ENCODE measurements around the gene TIMD4.
"Not testable (repeated sequence)": the region's sequence is repeated elsewhere in the genome, so short reads cannot be mapped to it uniquely, and the experiment has no call there.

TIMD4 gene

GRCh38 chr5:156934450-156935211 lies 28.4 kb downstream of the TIMD4 start:
- POLR2A ChIA-PET: no interaction called here
- CTCF ChIA-PET: interaction anchor here (0.7 kb wide), 1 partner anchor 113 kb away, joined by 3 read pairs; no protein-coding TSS in a partner anchor
- peak; percentile 10 for DNase-seq (ENCODE audit: extremely low spot score)
- TF ChIP-seq ZNF384 (IDR thresholded peaks at IDR 0.05) (no peak), HDGF (IDR thresholded peaks at IDR 0.05; ENCODE audit: borderline replicate concordance) (no peak), L3MBTL2 (conservative IDR thresholded peaks at IDR 0.05) (no peak), SP1 (IDR thresholded peaks at IDR 0.05) (no peak), PKNOX1 (IDR thresholded peaks at IDR 0.05) (no peak), CTBP1 (IDR thresholded peaks at IDR 0.05; ENCODE audit: borderline replicate concordance) (no peak), NFRKB (IDR thresholded peaks at IDR 0.05) (no peak), TARDBP (IDR thresholded peaks at IDR 0.05) (no peak), BHLHE40 (IDR thresholded peaks at IDR 0.05; ENCODE audit: borderline replicate concordance) (no peak), FOXM1 (IDR thresholded peaks at IDR 0.05; ENCODE audit: borderline replicate concordance) (no peak), FOXA1 (IDR thresholded peaks at IDR 0.05) (no peak), SUZ12 (IDR thresholded peaks at IDR 0.05) (no peak), FOXK2 (IDR thresholded peaks at IDR 0.05) (no peak), LEF1 (IDR thresholded peaks at IDR 0.05; ENCODE audit: borderline replicate concordance) (no peak), ELF4 (IDR thresholded peaks at IDR 0.05) (no peak), ARNT (IDR thresholded peaks at IDR 0.05) (no peak)

- no peak for DNase-seq (ENCODE audit: extremely low spot score)
- POLR2A ChIA-PET: no interaction called here
- TF ChIP-seq HDGF (IDR thresholded peaks at IDR 0.05; ENCODE audit: borderline replicate concordance): no peak
- no peak for TF ChIP-seq BHLHE40 (IDR thresholded peaks at IDR 0.05; ENCODE audit: borderline replicate concordance)
- TF ChIP-seq FOXM1 (IDR thresholded peaks at IDR 0.05; ENCODE audit: borderline replicate concordance): no peak
- no peak for TF ChIP-seq SP1 (IDR thresholded peaks at IDR 0.05)
- no peak for TF ChIP-seq ARNT (IDR thresholded peaks at IDR 0.05)
- no peak for TF ChIP-seq L3MBTL2 (conservative IDR thresholded peaks at IDR 0.05)
- TF ChIP-seq FOXA1 (IDR thresholded peaks at IDR 0.05): no peak
- no peak for TF ChIP-seq ELF4 (IDR thresholded peaks at IDR 0.05)
- TF ChIP-seq FOXK2 (IDR thresholded peaks at IDR 0.05): no peak
- no peak for TF ChIP-seq PKNOX1 (IDR thresholded peaks at IDR 0.05)
- TF ChIP-seq ZNF384 (IDR thresholded peaks at IDR 0.05): no peak
- no peak for TF ChIP-seq TARDBP (IDR thresholded peaks at IDR 0.05)
- TF ChIP-seq SUZ12 (IDR thresholded peaks at IDR 0.05): no peak
- TF ChIP-seq LEF1 (IDR thresholded peaks at IDR 0.05; ENCODE audit: borderline replicate concordance): no peak
- CTCF ChIA-PET: interaction anchor here (0.7 kb wide), 1 partner anchor 200 kb away, joined by 4 read pairs; no protein-coding TSS in a partner anchor
Observed at GRCh38 chr5:156929366-156929948, 33.6 kb downstream of the TIMD4 start.

- CTCF ChIA-PET: no interaction called here
Observed at GRCh38 chr5:156927545-156927944, 35.5 kb downstream of the TIMD4 start.

GRCh38 chr5:156925767-156926166 lies 37.3 kb downstream of the TIMD4 start:
- POLR2A ChIA-PET; CTCF ChIA-PET; DNase-seq (ENCODE audit: extremely low spot score): not testable (repeated sequence)

More at GRCh38 chr5:156927545-156927944, 35.5 kb downstream of the TIMD4 start:
- no peak for DNase-seq (ENCODE audit: extremely low spot score)
- TF ChIP-seq TARDBP (IDR thresholded peaks at IDR 0.05) (no peak), ZNF384 (IDR thresholded peaks at IDR 0.05) (no peak), ELF4 (IDR thresholded peaks at IDR 0.05) (no peak), SP1 (IDR thresholded peaks at IDR 0.05) (no peak), NFRKB (IDR thresholded peaks at IDR 0.05) (no peak), ARNT (IDR thresholded peaks at IDR 0.05) (no peak), PKNOX1 (IDR thresholded peaks at IDR 0.05) (no peak), HDGF (IDR thresholded peaks at IDR 0.05; ENCODE audit: borderline replicate concordance) (no peak), CTBP1 (IDR thresholded peaks at IDR 0.05; ENCODE audit: borderline replicate concordance) (no peak), FOXM1 (IDR thresholded peaks at IDR 0.05; ENCODE audit: borderline replicate concordance) (no peak), LEF1 (IDR thresholded peaks at IDR 0.05; ENCODE audit: borderline replicate concordance) (no peak), FOXK2 (IDR thresholded peaks at IDR 0.05) (no peak), L3MBTL2 (conservative IDR thresholded peaks at IDR 0.05) (no peak), FOXA1 (IDR thresholded peaks at IDR 0.05) (no peak), SUZ12 (IDR thresholded peaks at IDR 0.05) (no peak), BHLHE40 (IDR thresholded peaks at IDR 0.05; ENCODE audit: borderline replicate concordance) (no peak)
- POLR2A ChIA-PET: no interaction called here

GRCh38 chr5:156922207-156922792 lies 40.7 kb downstream of the TIMD4 start:
- POLR2A ChIA-PET: no interaction called here
- TF ChIP-seq ZNF384 (IDR thresholded peaks at IDR 0.05) (no peak), L3MBTL2 (conservative IDR thresholded peaks at IDR 0.05) (no peak), TARDBP (IDR thresholded peaks at IDR 0.05) (no peak), ELF4 (IDR thresholded peaks at IDR 0.05) (no peak), FOXK2 (IDR thresholded peaks at IDR 0.05) (no peak), FOXA1 (IDR thresholded peaks at IDR 0.05) (no peak), ARNT (IDR thresholded peaks at IDR 0.05) (no peak), CTBP1 (IDR thresholded peaks at IDR 0.05; ENCODE audit: borderline replicate concordance) (no peak), NFRKB (IDR thresholded peaks at IDR 0.05) (no peak), PKNOX1 (IDR thresholded peaks at IDR 0.05) (no peak), BHLHE40 (IDR thresholded peaks at IDR 0.05; ENCODE audit: borderline replicate concordance) (no peak), HDGF (IDR thresholded peaks at IDR 0.05; ENCODE audit: borderline replicate concordance) (no peak)
- CTCF ChIA-PET: no interaction called here
- no peak for DNase-seq (ENCODE audit: extremely low spot score)
